Chondrocyte (in vitro differentiated cells): ENCODE measurements around the gene PAPLN. TPM values are rescaled to one million over a fixed set of nuclear protein-coding genes. Genes with fewer than 3 reads are reported as not detected.

Experiments
- DNase-seq: peaks from one replicate; pipeline ENCODE4 v3.0.0; 2021; ENCODE audit warnings: mixed read lengths, low spot score
- H3K27ac Mint-ChIP-seq: one replicate; pipeline ENCODE4 v1.8.0; 2021; ENCODE audit warnings: mild to moderate bottlenecking, moderate library complexity, mixed read lengths; ENCODE audit not compliant: unreplicated experiment
- H3K27me3 Mint-ChIP-seq: 2 replicates; pipeline ENCODE4 v1.8.0; 2021; ENCODE audit warnings: low read depth, mixed read lengths
- H3K36me3 Mint-ChIP-seq: 2 replicates; pipeline ENCODE4 v1.8.0; 2021; ENCODE audit warnings: low read depth, mixed read lengths
- H3K4me1 Mint-ChIP-seq: 2 replicates; pipeline ENCODE4 v1.8.0; 2021; ENCODE audit warnings: low read depth, mild to moderate bottlenecking, mixed read lengths
- H3K4me3 Mint-ChIP-seq: one replicate; pipeline ENCODE4 v1.8.0; 2021; ENCODE audit warnings: mild to moderate bottlenecking, moderate library complexity, mixed read lengths; ENCODE audit not compliant: unreplicated experiment
- H3K9me3 Mint-ChIP-seq: 2 replicates; pipeline ENCODE4 v1.8.0; 2021; ENCODE audit warnings: low read depth, mixed read lengths
- total RNA-seq: library from RNA; stranded (reverse); gene quantifications from 3 replicates; pipeline ENCODE4 v1.2.1, GENCODE V29; 2021
- TF ChIP-seq, protein P1 (sequence below): fragments of 200-600 bp; sonication (generic); IDR thresholded peaks from 2 replicates; pipeline ENCODE4 v1.5.0; 2021; ENCODE audit warnings: antibody characterized with exemption, mild to moderate bottlenecking, moderate library complexity

The PAPLN gene
- total RNA-seq, 1 donor from 2014 or later = 16.8 TPM

DNA sequence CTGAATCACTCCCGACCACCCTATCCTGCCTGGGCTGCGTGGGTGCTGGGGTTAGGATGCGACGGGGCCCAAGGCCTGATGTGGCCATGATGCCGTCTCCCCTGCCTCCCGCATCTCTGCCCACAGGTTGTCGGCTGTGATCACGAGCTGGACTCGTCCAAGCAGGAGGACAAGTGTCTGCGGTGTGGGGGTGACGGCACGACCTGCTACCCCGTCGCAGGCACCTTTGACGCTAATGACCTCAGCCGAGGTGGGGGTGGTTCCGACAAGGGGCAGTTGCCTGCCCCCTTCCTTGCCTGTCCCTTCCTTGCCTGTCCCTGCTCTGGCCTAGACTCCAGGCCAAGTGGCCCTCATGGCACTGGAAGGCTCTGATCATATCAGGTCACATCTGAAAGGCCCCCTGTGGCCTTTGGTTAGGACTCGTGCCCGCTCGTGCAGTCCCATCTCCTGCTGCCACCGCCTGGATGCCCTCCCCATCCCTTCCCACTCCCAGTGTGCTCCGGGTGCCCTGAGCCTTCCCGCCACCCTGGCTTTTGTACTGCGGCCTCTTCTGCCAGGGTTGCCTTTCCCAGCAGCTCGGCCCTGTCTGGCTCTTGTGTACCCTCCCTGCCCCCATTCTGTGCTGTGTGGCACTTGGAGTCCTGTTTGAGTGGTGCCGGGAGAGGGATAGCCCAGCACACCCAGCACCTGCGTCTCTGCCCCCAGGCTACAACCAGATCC lies 13.6 kb downstream of the PAPLN start:
- Mint-ChIP-seq H3K27ac (no peak overlapping the region), H3K36me3 (peaks cover 7% of the 10 kb centered on the region), H3K9me3 (no peaks in the 10 kb centered on the region), H3K27me3 (no peaks in the 10 kb centered on the region), H3K4me1 (peaks cover 10% of the 10 kb centered on the region), H3K4me3 (no peak overlapping the region)
- DNase-seq = no peak
- TF ChIP-seq, protein P1, sequence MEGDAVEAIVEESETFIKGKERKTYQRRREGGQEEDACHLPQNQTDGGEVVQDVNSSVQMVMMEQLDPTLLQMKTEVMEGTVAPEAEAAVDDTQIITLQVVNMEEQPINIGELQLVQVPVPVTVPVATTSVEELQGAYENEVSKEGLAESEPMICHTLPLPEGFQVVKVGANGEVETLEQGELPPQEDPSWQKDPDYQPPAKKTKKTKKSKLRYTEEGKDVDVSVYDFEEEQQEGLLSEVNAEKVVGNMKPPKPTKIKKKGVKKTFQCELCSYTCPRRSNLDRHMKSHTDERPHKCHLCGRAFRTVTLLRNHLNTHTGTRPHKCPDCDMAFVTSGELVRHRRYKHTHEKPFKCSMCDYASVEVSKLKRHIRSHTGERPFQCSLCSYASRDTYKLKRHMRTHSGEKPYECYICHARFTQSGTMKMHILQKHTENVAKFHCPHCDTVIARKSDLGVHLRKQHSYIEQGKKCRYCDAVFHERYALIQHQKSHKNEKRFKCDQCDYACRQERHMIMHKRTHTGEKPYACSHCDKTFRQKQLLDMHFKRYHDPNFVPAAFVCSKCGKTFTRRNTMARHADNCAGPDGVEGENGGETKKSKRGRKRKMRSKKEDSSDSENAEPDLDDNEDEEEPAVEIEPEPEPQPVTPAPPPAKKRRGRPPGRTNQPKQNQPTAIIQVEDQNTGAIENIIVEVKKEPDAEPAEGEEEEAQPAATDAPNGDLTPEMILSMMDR = no peak

DNA sequence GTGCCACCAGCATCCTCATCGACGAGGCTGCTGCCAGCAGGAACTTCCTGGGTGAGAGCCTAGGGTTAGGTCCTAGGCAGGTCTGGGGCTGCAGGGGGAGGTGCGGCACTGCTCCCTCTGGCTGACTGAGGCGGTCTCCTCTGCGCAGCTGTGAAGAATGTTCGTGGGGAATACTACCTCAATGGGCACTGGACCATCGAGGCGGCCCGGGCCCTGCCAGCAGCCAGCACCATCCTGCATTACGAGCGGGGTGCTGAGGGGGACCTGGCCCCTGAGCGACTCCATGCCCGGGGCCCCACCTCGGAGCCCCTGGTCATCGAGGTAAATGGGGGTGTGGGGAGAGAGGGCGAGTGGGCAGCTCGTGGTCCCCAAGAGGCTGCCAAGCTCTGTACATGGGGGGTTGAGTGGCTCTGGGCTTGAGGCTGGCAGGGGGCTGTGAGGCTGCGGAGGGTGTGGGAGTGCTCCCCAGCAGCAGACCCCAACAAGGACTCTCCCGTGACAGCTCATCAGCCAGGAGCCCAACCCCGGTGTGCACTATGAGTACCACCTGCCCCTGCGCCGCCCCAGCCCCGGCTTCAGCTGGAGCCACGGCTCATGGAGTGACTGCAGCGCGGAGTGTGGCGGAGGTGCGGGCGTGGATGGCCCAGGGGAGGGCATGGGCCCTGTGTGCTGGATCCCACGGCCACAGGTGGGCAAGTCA lies 14.4 kb downstream of the PAPLN start:
- H3K27ac Mint-ChIP-seq = no peak overlapping the region
- TF ChIP-seq, protein P1 = no peak
- H3K4me3 Mint-ChIP-seq = no peak overlapping the region
- H3K36me3 Mint-ChIP-seq = peaks cover 7% of the 10 kb centered on the region
- H3K27me3 Mint-ChIP-seq = no peaks in the 10 kb centered on the region
- no peak for DNase-seq
- H3K4me1 Mint-ChIP-seq = peaks cover 7% of the 10 kb centered on the region
- H3K9me3 Mint-ChIP-seq = no peaks in the 10 kb centered on the region

DNA sequence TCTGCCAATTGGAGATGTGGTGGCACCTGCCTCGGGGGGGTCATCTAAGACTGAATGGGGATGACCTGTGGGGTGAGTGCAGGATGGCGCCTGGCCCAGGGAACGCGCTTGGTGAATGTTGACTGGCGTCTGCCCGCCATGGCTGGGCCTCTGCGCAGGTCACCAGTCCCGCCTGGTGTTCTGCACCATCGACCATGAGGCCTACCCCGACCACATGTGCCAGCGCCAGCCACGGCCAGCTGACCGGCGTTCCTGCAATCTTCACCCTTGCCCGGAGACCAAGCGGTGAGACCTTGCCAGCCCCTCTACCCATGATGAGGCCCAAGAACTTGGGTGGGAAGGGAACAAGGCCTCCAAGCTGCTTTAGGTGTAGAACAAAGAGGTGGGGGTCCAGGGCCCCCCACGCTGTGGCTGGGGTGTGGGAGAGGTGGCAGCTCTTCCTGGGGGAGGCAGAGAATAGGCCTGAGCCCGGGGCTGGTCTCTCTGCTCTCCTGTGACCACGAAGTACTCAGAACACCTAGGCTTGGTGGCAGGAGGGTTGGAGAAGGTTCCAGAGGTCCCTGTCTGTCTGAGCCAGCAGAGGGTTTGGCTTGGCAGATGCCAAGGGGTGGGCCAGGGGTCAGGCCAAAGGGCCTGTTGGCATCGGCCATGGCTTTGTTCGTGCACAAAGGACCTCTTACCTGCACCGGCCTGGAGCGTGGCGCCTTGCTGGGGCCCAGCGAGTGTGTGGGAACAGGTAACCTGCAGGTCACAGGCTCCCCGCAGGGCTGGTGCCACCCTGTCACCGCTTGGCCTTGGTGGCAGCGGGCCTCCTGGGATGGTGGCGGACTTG lies 15.4 kb downstream of the PAPLN start:
- peaks cover 3% of the 10 kb centered on the region for H3K36me3 Mint-ChIP-seq
- no peaks in the 10 kb centered on the region for H3K27me3 Mint-ChIP-seq
- no peak overlapping the region for H3K4me3 Mint-ChIP-seq
- H3K27ac Mint-ChIP-seq = no peak overlapping the region
- no peaks in the 10 kb centered on the region for H3K9me3 Mint-ChIP-seq
- peaks cover 4% of the 10 kb centered on the region for H3K4me1 Mint-ChIP-seq
- TF ChIP-seq, protein P1 = no peak
- no peak for DNase-seq

DNA sequence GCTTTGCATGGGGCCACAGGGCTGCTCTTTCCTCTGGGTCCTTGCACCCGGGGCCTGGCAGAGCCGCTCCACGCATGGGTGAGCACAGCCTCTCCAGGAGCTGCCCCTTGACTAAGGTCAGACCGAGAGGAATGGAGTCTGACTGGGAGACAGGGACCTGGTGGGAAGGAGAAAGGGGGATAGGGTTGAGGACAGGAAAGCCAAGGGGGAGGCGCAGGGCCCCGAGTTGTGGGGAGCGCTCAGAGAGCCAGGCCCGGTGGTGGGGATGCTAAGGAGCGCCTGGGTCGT lies 16.0 kb downstream of the PAPLN start:
- Mint-ChIP-seq H3K4me1 (no peaks in the 10 kb centered on the region), H3K9me3 (no peaks in the 10 kb centered on the region), H3K36me3 (no peaks in the 10 kb centered on the region), H3K4me3 (no peak overlapping the region), H3K27me3 (no peaks in the 10 kb centered on the region), H3K27ac (no peak overlapping the region)
- TF ChIP-seq, protein P1 = no peak
- DNase-seq = no peak

DNA sequence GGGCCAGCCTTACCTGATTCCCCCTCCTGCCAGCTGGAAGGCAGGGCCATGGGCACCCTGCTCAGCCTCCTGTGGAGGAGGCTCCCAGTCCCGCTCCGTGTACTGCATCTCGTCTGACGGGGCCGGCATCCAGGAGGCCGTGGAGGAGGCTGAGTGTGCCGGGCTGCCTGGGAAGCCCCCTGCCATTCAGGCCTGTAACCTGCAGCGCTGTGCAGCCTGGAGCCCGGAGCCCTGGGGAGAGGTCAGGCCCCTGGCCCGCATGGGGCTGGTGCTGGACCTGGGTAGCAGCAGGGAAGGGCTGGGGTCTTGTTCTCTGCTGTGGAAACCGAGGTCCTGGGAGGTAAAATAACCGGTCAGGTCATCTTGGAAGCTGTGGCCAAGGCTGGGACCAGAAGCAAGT lies 16.4 kb downstream of the PAPLN start:
- TF ChIP-seq, protein P1 = no peak
- DNase-seq = no peak
- Mint-ChIP-seq H3K27ac (no peak overlapping the region), H3K4me1 (no peaks in the 10 kb centered on the region), H3K36me3 (no peaks in the 10 kb centered on the region), H3K9me3 (no peaks in the 10 kb centered on the region), H3K27me3 (no peaks in the 10 kb centered on the region), H3K4me3 (no peak overlapping the region)
